Left hindlimb (tissue), 1 donor: Measurements from ENCODE around the gene ZSWIM8.

Experiments
- DNase-seq: peaks from one replicate; pipeline ENCODE4 v3.0.0-alpha.2; 2018

The ZSWIM8 gene

GRCh38 chr10:73848821-73849489 lies 63.5 kb downstream of the ZSWIM8 start:
- peak; percentile 78 for DNase-seq

GRCh38 chr10:73850211-73850610 lies 64.8 kb downstream of the ZSWIM8 start:
- DNase-seq, result no peak

- DNase-seq, result no peak
These were observed 65.6 kb downstream of the ZSWIM8 start for GRCh38 chr10:73850863-73851461.
